ENCODE measurements around the gene MRPL24. TPM values are rescaled to one million over a fixed set of nuclear protein-coding genes. Genes with fewer than 3 reads are reported as not detected.
"Not testable (repeated sequence)": the region's sequence is repeated elsewhere in the genome, so short reads cannot be mapped to it uniquely, and the experiment has no call there.

The MRPL24 gene
- polyA plus RNA-seq, 5 donors = 55.1 to 62.1 (median 56.8) TPM

DNA sequence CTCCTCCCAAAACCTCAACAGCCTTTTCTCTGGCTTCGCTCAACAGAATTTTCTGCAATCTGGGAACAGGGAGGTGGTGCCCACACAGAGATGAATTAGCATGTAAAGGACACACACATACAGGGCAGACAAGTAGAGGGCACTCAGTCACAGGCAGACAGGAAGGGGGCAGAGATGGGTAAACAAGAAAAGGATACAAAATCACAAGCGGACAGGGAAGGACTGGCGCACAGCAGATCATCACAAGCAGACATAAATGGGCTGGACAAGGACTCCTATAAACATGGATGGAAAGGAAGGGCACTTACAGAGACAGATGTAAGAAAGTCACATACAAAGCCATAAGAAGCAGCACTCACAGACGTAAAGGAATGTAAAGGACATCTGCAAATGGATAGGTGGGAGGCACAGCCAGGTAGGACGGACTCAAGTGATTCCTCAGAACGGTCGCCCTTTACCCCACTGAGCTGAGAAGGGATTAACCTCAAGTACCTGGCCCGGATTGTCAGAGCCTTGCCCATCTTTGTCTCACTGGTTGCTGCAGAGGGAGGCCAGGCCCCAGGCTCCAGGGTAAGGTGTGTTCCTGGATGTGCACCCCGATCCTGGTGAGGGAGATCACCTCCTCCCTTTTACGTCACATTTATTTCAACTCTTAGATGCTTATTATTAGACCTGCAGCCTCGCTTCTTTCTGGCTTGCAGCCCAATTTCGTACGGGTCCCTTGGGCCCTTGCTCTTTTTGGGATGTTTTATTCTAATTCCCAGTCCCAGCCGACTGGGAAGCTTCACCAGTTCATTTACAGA is 25.6 kb upstream of the MRPL24 start:
- DNase-seq = no peak

DNA sequence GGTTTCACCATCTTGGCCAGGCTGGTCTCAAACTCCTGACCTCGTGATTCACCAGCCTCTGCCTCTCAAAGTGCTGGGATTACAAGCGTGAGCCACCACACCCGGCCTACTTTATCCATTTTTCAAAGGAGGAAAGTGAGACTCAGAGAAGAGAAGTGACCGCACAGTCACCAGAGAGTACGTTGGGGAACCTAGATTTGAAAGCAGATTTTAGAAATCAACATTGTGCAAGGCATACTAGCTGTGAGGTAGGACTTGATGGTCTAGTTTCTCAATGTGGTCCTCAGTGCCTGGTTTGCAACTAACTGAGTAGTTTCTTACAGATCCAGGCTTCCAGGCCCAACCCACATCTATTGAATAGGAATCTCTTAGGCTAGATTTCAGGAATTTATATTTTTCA is 24.8 kb upstream of the MRPL24 start:
- DNase-seq = no peak

DNA sequence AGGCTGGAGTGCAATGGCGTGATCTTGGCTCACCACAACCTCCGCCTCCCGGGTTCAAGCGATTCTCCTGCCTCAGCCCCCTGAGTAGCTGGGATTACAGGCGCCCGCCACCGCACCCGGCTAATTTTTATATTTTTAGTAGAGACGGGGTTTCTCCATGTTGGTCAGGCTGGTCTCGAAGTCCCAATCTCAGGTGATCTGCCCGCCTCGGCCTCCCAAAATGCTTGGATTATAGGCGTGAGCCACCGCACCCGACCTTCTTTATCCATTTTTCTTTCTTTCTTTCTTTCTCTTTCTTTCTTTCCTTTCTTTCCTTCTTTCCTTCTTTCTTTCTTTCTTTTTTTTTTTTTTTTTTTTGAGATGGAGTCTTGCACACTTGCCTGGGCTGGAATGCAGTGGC is 24.2 kb upstream of the MRPL24 start:
- not testable (repeated sequence) for DNase-seq

DNA sequence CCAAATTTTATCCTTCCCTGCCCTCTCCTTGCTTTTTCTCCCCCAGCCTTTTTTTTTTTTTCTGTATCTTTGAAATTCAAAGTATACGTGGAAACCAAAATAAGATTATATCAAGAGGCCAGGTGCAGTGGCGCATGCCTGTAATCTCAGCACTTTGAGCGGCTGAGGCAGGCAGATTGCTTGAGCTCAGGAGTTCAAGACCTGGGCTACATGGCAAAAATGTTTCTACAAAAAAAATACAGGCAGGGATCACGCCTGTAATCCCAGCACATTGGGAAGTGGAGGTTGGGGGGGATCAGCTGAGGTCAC is 19.9 kb upstream of the MRPL24 start:
- no peak for DNase-seq

DNA sequence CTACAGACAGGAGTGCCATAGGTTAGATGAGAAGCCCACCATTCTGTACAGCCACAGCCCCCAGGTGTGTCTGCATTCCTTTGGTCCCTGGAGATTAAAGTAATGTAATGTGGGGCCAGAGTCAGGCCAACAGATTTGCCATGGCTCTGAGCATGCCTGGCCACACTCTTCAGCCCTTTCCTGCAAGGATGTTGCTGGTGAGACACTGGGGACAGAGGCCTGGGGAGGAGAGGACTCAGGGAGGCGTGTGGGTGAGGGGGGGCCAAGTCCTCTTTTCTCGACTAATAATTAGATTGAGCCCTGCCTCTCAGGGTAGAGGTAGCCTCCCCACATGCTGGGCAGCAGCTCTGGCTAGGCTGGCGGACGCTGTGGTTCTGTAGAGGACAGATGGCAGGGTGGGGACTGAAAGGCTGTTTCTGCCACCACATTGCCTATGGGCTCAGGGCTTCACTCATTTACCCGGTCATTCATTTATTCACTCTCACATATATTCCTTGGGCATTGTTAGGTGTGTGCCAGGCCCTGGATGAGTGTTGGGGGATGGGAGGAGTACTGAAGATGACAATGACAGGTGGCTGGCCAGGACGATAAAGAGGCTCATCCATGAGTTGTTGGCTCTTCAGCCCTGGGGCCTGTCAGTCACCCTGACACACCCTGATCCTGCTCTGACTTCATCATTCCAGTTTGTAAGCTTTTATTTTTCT is 19.4 kb upstream of the MRPL24 start:
- DNase-seq = no peak

DNA sequence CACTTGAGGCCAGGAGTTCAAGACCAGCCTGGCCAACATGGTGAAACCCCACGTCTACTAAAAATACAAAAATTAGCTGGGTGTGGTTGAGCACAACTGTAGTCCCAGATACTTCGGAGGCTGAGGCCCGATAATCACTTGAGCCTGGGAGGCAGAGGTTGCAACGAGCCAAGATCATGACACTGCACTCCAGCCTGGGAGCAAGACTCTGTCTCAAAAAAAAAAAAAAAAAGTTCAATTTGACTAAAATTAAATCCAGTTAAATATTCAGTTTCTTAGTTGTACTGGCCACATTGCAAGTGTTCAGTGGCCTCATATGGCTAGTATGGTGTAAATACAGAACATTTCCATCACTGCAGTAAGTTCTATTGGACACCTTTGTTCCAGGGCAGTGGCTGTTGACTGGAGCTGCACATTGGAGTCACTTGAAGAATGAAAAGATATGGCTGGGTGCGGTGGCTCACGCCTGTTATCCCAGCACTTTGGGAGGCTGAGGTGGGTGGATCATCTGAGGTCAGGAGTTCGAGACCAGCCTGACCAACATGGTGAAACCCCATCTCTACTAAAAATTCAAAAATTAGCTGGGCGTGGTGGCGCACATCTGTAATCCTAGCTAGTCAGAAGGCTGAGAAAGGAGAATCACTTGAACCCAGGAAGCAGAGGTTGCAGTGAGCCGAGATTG is 16.8 kb upstream of the MRPL24 start:
- DNase-seq = not testable (repeated sequence)

DNA sequence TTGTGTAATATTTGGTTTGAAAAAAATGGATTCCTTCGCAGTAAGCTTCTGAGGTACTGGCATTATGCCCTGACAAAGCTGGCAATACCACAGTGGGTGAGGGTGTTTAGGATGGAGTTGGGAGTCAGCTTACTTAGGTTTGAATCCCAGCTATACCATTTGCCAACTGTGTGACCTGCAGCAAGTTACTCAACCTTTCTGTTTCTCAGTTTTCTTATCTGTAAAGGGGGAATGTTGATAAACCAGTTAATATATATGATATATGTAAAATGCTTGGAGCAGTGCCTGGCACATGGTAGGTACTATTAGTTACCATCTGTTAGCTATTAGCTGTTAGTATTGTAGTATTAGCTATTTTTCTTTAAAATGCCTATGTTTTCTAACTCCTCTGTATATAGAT is 15.5 kb upstream of the MRPL24 start:
- DNase-seq = no peak

DNA sequence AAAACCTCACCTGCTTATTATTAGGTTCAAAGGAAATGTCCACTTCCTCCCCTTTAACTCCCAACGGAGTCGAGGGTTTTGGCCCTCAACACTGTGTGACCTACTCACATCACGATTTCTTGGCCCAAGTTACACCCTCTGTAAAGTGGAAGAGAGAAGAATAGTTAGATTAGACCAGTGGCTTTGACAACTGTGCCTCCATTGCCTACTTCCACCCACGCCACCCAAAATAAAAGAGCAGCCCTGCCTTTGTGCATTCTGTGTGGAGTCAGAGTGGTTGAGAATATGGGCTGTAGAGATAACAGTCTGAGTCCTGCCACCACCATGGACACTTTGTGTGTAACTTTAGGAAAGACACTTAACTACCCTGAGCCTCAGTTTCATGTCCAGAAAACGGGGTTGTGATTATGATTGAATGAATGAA is 14.7 kb upstream of the MRPL24 start:
- no peak for DNase-seq

DNA sequence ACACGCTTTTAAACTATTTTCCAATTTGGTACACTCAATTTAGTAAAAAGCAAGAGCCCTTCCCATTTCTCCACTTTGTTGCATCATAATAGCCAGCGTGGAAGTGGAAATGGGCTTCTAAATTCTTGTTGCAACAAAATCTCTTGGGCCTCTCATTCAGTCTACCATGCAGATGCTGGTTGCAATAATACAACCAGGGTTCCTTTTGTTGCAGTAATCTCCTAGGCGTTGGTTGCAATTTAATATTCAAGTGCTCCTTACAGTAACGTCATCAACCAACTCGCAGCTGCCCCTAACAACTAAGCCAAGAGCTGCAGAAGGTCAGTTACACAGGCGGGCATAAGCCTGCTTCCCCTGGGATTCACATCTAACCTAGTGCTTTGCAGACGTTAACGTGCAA is 13.3 kb upstream of the MRPL24 start:
- no peak for DNase-seq

DNA sequence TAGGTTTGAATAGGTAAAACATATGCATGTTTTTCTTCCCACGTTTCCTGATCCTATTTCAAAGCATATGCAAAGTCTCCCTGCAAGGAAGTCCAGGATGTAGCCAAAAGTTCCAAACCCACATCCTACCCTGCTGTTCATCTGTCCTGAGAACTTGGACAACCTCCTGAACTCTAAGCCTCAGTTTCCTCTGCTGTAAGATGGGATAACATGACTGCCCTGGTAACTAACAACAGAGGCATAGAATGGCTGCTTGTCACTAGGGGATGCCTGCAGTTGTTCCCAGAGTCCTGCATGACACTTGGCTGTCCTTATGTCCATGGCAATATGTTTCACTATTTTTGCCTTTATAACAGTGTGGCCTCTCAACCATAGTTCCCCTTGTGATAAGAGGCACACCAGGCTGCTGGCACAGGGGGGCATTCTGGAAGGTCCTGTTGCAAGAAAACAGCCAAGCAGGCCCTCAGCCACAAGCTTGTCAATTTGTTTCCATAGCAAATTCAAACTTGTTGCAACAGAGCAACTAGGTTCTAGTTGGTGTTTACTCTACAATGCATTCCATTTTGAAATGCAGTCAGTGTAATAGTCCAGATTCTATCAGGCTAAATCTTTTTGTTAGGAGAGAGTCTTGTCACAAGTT is 12.1 kb upstream of the MRPL24 start:
- DNase-seq = peak; percentile 49 to 63

DNA sequence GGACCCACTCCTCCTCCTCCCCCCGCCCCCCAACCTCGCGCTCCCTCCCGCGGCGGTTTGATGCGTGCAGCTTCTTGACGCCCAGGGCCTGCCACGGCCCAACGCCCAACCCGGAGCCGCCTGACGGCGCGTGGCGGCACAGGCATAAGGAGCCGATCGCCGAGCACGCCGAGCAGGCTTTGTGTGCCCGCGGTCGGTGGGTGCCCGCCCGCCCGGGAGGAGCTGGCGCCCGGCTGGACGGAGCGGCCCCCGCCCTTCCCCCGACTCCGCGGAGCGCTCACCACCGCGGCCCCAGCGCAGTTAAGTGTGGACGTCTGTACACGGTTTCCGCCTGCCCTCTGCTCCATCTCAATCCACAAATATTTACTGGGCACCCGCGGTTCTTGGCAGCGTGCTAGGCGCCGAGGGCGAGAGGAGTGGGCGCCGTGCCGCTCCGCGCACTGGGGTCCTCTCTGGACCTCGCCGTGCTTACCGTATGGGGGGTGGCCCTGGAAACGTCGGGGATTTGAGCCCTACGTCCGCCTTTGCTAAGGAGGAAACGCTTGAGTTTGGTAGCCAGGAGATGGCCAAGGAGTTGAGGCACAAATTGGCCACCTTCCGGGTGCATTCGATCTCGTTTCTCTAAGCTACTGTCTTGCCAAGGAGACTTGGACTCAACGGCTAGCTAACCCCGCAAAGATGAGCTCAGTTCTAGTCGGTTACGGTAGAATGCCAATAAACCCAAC is 11.0 kb upstream of the MRPL24 start:
- DNase-seq = peak; percentile 96 to 98

DNA sequence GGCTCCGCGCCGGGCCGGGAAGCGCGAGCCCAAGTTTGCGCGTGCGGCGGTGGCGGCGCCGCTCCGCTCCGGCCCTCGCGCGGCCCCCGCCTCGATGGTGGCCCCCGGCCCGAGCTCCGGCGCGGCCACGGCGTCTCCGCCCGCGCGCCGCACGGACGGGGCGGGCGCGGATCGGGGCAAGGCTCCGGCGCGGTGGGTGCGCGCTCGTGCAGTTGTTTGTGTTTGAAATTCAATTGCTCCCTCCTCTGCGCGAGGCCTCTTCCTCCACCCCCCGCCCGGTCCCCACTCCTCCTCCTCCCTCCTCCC is 10.5 kb upstream of the MRPL24 start, which contains the start of gene HDGF:
Gene HDGF (minus strand): TSS at position 225 of the 306 bp plus-strand sequence. CDS start 246 bp downstream, outside the sequence.
- DNase-seq = no peak

DNA sequence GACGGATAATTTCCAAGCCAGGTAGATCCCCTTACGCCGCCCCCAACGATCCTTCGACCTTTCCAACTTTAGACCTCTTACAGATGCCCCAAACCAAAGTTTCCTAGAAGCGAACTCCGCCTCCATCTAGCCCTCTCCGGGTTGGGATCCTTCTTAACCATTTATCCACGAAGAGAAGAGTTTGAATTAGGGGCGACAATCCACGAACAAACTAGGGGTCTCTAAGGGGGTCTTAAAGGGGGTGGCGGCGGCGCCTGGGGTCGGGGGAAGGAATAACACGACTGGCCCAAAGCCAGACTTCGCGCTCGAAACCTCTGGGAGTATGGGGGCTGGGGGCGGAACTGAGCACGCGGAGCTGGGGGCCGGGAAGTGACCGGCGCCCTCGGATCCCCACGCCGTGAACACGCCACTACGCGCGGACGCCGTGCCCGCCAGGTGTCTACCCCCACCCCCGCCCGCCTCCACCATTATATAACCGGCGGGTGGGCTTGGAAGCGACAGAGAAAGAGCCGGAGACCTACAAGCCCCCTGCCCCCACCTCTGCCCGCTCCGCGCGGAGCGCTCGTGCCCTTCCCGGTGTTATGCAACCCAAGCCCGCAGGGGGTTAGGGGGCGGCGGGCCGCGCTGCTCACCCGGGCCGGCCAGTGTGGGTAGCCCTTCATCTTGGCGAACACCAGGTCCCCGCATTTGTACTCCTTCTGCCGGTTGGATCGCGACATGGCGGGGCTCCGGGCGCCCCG is 10.0 kb upstream of the MRPL24 start:
- no peak for DNase-seq

DNA sequence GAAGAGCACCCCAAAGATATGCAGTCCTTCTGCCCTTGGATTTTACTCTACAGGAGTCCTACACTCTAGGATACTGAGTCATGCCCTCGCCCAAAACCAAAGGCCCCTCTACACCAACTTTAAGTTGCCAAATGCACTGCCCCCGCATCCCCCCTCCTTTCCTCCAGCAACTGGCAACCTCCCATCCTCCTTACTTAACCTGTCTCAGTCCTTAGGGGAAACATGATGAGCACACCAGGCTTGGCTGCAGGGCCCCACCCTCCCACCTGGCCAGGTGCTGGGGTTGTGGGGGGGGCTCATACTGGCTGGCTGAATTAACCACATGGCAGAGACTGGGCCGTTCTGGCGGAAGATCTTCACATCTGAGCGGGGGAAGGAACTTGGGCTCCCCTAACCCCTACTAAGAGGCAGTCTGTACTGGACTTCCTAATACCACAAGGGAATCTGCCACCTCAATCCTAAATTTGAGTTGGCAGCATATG is 9.3 kb upstream of the MRPL24 start:
- DNase-seq = no peak

DNA sequence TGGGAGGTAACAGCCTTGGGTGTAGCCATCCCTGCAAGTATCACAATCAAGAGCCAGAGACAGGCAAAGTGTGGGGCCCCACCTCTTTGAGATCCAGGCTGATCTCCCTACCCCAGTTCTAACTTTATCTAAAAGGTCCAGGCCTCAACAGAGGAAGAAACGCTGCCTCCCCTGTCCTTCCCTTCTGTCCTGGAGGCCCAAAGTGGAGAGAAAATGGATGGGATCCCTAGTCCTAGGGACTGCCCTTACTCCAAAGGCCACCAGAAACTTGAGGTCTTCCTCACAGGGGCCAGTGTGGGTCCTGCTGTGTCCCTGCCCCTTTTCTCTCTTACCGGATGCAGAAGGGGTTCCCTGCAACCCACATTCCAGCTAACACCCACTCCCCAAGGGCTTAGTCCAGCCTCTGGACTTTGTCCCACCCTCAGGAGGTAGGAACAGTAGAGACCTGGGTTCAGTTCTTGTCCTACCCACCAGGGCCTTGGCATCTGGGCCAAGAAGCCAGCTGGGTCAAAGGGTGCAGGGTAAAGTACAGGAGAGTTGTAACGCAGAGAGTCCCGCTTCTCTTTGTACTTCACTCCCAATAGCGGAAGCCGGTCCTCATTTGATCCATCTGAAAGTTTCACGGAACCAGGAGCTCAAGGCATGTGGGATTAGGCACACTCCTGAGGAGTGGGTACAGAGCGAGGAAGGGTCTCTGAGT is 8.7 kb upstream of the MRPL24 start:
- DNase-seq = no peak

DNA sequence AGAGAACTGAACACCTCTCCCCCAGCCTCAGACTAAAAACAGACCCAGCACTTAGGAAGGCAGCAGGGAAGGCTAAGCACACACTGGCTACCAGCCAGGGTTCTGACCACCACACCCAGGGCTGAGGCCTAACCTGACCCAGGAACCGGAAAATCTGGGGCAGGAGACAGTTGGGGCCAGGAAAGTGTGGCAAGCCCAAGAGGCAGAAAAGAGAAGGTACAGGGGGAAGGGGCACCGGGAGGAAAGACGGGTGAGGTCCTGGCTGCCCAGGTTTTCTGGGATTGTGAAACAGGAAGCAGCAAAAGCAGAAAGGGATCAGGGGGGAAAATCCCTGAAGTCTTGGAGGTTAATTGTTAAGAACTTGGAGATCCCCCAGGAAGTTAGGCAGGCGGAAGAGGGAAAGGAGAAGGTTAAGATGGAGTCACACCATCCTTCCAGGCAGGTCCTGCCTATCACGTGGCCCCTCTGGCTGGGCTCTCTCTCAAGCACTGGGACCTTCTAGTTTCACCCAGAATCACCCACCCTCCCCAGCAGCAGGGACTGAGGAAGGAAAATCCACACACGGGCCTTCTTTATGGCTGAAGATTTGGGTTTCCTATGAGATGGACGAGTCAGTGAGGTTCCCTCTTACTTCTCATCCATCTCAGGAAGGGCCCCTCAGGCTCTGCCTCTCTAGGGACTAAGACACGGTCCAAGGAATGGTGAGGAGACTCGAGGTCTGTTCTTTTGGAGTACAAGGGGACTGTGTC is 8.0 kb upstream of the MRPL24 start:
- DNase-seq = no peak

DNA sequence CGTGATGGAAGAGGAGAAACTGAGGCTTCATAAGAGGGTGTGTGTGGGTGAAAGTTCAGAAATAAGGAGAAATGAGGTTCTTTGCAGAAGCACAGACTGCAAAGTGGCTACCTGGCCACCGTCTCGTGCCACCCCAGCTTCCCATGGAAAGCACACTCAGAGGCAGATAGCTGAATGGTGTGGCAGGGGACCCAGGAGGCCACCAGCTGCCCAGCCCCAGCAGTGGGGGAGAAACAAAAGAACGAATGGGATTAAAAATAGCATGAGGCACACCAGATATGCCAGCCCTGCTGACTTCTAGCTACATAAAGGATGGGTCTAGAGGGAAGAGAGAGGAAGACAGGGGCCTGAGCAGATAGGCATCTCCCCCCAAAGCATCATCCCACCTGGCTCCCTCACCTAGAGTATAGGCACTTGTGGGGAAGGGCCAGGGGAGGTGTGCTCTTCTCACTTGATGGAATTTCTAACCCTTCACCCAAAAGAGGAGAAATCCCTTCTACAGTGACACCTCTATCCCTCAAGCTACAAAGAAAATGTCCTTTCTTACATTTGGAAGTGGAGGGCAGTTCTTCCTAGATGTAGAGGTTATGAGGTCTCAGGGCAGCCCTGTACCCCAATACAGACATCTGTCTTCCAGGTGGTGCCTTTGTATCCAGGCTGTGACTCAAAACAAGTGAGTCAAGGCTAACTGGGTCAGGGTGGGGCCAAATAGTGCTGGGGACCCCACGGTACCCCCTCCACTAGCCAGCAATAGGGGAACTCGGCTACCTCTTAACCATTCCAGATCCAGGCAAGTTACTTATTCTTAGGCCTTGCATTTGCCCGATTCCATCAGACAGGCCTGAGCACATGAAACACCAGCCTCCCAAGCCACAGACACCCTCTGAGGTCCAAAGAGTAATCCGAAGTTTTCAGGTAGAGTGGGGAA is 7.1 kb upstream of the MRPL24 start:
- DNase-seq = no peak

Measured in right lung (tissue), 5 donors.